Endodermal cell (in vitro differentiated cells): ENCODE measurements around the gene GRAMD2B. TPM values are rescaled to one million over a fixed set of nuclear protein-coding genes. Genes with fewer than 3 reads are reported as not detected.

Source experiments
- DNase-seq: peaks from one replicate; pipeline ENCODE4 v3.0.0-alpha.2; 2017
- H3K27ac ChIP-seq: 2 replicates; pipeline ENCODE4 v1.5.1; 2013; ENCODE audit warnings: mild to moderate bottlenecking, low read depth, low read length, moderate library complexity
- H3K27me3 ChIP-seq: 2 replicates; pipeline ENCODE4 v1.6.1; 2013; ENCODE audit warnings: mild to moderate bottlenecking, low read length, moderate library complexity; ENCODE audit not compliant: insufficient read depth, control insufficient read depth, poor library complexity, severe bottlenecking
- H3K36me3 ChIP-seq: 2 replicates; pipeline ENCODE4 v1.7.0; 2013; ENCODE audit warnings: mild to moderate bottlenecking, low read length, moderate library complexity; ENCODE audit not compliant: control insufficient read depth, insufficient read depth
- H3K4me1 ChIP-seq: one replicate; pipeline ENCODE4 v1.7.0; 2013; ENCODE audit warnings: low read length; ENCODE audit not compliant: control insufficient read depth, insufficient read depth
- H3K4me3 ChIP-seq: 2 replicates; pipeline ENCODE4 v1.5.1; 2013; ENCODE audit warnings: mild to moderate bottlenecking, low read length, moderate library complexity
- H3K9ac ChIP-seq: 2 replicates; pipeline ENCODE4 v1.6.1; 2013; ENCODE audit warnings: mild to moderate bottlenecking, low read length, moderate library complexity; ENCODE audit not compliant: poor library complexity, severe bottlenecking; ENCODE audit errors: extremely low read depth
- H3K9me3 ChIP-seq: 2 replicates; pipeline ENCODE4 v1.6.1; 2013; ENCODE audit warnings: mild to moderate bottlenecking, low read length, moderate library complexity; ENCODE audit not compliant: control insufficient read depth
- H3K27ac Mint-ChIP-seq: 2 replicates; pipeline ENCODE4 v1.8.0; 2020; ENCODE audit warnings: mixed read lengths
- H3K27me3 Mint-ChIP-seq: 2 replicates; pipeline ENCODE4 v1.8.0; 2021; ENCODE audit warnings: mild to moderate bottlenecking, mixed read lengths; ENCODE audit not compliant: insufficient read depth
- H3K36me3 Mint-ChIP-seq: 2 replicates; pipeline ENCODE4 v1.8.0; 2020; ENCODE audit warnings: low read depth, mixed read lengths
- H3K4me1 Mint-ChIP-seq: 2 replicates; pipeline ENCODE4 v1.8.0; 2020; ENCODE audit warnings: mixed read lengths
- H3K4me3 Mint-ChIP-seq: 2 replicates; pipeline ENCODE4 v1.8.0; 2020; ENCODE audit warnings: mild to moderate bottlenecking, moderate library complexity, mixed read lengths
- H3K9me3 Mint-ChIP-seq: 2 replicates; pipeline ENCODE4 v1.8.0; 2020; ENCODE audit warnings: mild to moderate bottlenecking, mixed read lengths
- CTCF ChIP-seq: fragments of 200-600 bp; sonication (generic); conservative IDR thresholded peaks from 2 replicates; pipeline ENCODE4 v1.5.0; 2021; ENCODE audit warnings: antibody characterized with exemption, mild to moderate bottlenecking
- WGBS, 2 experiments: methylation state at CpG; one replicate each; pipeline versions ENCODE4 v1.1.5 to v1.1.7; 2013; ENCODE audit warnings: missing lambda C conversion rate in 2 of 2, mixed read lengths in 1 of 2; ENCODE audit not compliant: insufficient coverage in 1 of 2, insufficient read length in 1 of 2; 5-methylcytosine and 5-hydroxymethylcytosine counted together
- total RNA-seq, 2 donors: library from RNA; stranded (reverse); fragmentation: NEBNext Ultra II Directional in 1 of 2; extraction: Animal tissue kit (Norgen Biotek cat#: 25700) in 1 of 2; gene quantifications; 2 replicates in 1 of 2; 3 replicates in 1 of 2; pipeline ENCODE4 v1.2.1, GENCODE V29; 2021

GRAMD2B gene
- total RNA-seq, 2 donors from 2014 or later = 8.4 to 11.1 TPM

GRCh38 chr5:126452477-126452876, 29.3 kb downstream of the GRAMD2B start:
- Histone ChIP-seq H3K9me3 (no peaks in the 10 kb centered on the region), H3K27ac (no peak overlapping the region), H3K4me3 (no peak overlapping the region), H3K4me1 (no peaks in the 10 kb centered on the region), H3K27me3 (no peaks in the 10 kb centered on the region), H3K36me3 (no peaks in the 10 kb centered on the region), H3K9ac (no peak overlapping the region)
- no peak for TF ChIP-seq CTCF
- H3K4me3 Mint-ChIP-seq = no peak overlapping the region
- H3K36me3 Mint-ChIP-seq = peaks cover 10% of the 10 kb centered on the region
- DNase-seq = no peak
- peaks cover 2% of the 10 kb centered on the region for H3K9me3 Mint-ChIP-seq
- H3K27ac Mint-ChIP-seq = no peak overlapping the region
- no peaks in the 10 kb centered on the region for H3K27me3 Mint-ChIP-seq
- peaks cover 30% of the 10 kb centered on the region for H3K4me1 Mint-ChIP-seq
- WGBS, 2 experiments = 86 to 93% methylated on average over 1 of the region's 1 CpG

- DNase-seq = no peak
- H3K9ac ChIP-seq = no peak overlapping the region
- Mint-ChIP-seq H3K4me1 (peaks cover 21% of the 10 kb centered on the region), H3K27me3 (peaks cover 2% of the 10 kb centered on the region), H3K27ac (no peak overlapping the region), H3K4me3 (no peak overlapping the region), H3K9me3 (peaks cover 2% of the 10 kb centered on the region), H3K36me3 (peaks cover 14% of the 10 kb centered on the region)
- H3K4me1 ChIP-seq = no peaks in the 10 kb centered on the region
- no peaks in the 10 kb centered on the region for H3K27me3 ChIP-seq
- no peaks in the 10 kb centered on the region for H3K36me3 ChIP-seq
- no peaks in the 10 kb centered on the region for H3K9me3 ChIP-seq
- WGBS, 2 experiments = 92 to 94% methylated on average over 7 of the region's 7 CpGs
- no peak overlapping the region for H3K4me3 ChIP-seq
- no peak overlapping the region for H3K27ac ChIP-seq
- TF ChIP-seq CTCF = no peak
These were observed 30.9 kb downstream of the GRAMD2B start for GRCh38 chr5:126454081-126454480.

- Histone ChIP-seq H3K27me3 (no peaks in the 10 kb centered on the region), H3K9me3 (no peaks in the 10 kb centered on the region), H3K9ac (no peak overlapping the region), H3K4me3 (no peak overlapping the region), H3K4me1 (no peaks in the 10 kb centered on the region), H3K27ac (no peak overlapping the region), H3K36me3 (no peaks in the 10 kb centered on the region)
- no peak overlapping the region for H3K27ac Mint-ChIP-seq
- H3K4me1 Mint-ChIP-seq = peaks cover 18% of the 10 kb centered on the region
- WGBS, 2 experiments = 92% methylated on average over 1 of the region's 1 CpG; no CpG with 5 or more reads in 1 of the 2 experiments
- H3K9me3 Mint-ChIP-seq = peaks cover 2% of the 10 kb centered on the region
- peaks cover 2% of the 10 kb centered on the region for H3K27me3 Mint-ChIP-seq
- no peak for TF ChIP-seq CTCF
- H3K4me3 Mint-ChIP-seq = no peak overlapping the region
- DNase-seq = no peak
- H3K36me3 Mint-ChIP-seq = peaks cover 14% of the 10 kb centered on the region
These were observed 31.3 kb downstream of the GRAMD2B start for GRCh38 chr5:126454535-126454934.
